Hepatocyte (in vitro differentiated cells): ENCODE results near the gene EMSY.

ENCODE experiments used
- EZH2 ChIP-seq: fragments of 200-600 bp; sonication (generic); IDR thresholded peaks from 2 replicates; pipeline ENCODE4 v1.6.1; 2016; ENCODE audit warnings: antibody characterized with exemption, mild to moderate bottlenecking, borderline replicate concordance
- EZH2phosphoT487 ChIP-seq: fragments of 200-600 bp; sonication (generic); IDR thresholded peaks from one replicate; pipeline ENCODE4 v1.6.1; 2018; ENCODE audit warnings: antibody characterized with exemption, mild to moderate bottlenecking, low read depth, moderate library complexity; ENCODE audit not compliant: unreplicated experiment, severe bottlenecking
- TF ChIP-seq, protein P1 (sequence below): fragments of 200-600 bp; sonication (generic); IDR thresholded peaks from 2 replicates; pipeline ENCODE4 v1.5.1; 2016; ENCODE audit warnings: antibody characterized with exemption, mild to moderate bottlenecking; ENCODE audit not compliant: poor library complexity

DNA sequence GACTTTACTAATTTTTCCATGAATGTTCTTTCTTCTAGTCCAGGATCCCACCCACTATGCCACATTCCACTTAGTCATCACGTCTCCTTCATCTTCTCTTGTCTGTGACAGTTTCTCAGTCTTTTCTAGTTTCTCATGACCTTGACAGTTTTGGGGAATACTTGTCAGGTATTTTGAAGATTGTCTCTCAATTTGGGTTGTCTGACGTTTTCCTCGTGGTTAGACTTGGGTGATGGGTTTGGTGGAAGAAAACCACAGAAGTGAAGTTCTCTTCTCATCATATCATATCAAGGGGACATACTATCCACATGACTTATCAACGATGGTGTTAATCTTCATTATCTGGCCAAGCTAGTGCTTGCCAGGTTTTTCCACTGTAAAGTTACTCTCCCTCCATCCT is 123.3 kb downstream of the EMSY start:
- TF ChIP-seq, protein P1, sequence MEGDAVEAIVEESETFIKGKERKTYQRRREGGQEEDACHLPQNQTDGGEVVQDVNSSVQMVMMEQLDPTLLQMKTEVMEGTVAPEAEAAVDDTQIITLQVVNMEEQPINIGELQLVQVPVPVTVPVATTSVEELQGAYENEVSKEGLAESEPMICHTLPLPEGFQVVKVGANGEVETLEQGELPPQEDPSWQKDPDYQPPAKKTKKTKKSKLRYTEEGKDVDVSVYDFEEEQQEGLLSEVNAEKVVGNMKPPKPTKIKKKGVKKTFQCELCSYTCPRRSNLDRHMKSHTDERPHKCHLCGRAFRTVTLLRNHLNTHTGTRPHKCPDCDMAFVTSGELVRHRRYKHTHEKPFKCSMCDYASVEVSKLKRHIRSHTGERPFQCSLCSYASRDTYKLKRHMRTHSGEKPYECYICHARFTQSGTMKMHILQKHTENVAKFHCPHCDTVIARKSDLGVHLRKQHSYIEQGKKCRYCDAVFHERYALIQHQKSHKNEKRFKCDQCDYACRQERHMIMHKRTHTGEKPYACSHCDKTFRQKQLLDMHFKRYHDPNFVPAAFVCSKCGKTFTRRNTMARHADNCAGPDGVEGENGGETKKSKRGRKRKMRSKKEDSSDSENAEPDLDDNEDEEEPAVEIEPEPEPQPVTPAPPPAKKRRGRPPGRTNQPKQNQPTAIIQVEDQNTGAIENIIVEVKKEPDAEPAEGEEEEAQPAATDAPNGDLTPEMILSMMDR: no peak
- TF ChIP-seq EZH2: no peak
- no peak for TF ChIP-seq EZH2phosphoT487
